Kidney epithelial cell (primary cell): Measurements from ENCODE around the gene POLR2M. TPM values are rescaled to one million over a fixed set of nuclear protein-coding genes. Genes with fewer than 3 reads are reported as not detected.

ENCODE experiments used
- DNase-seq: peaks from one replicate; pipeline ENCODE4 v3.0.0-alpha.2; 2010; ENCODE audit warnings: low read depth
- H3K27me3 ChIP-seq: 2 replicates; pipeline ENCODE4 v1.6.0; 2011; ENCODE audit warnings: low read length; ENCODE audit not compliant: control insufficient read depth, insufficient read depth
- H3K36me3 ChIP-seq: 2 replicates; pipeline ENCODE4 v1.5.1; 2011; ENCODE audit warnings: low read length; ENCODE audit not compliant: control insufficient read depth, insufficient read depth
- H3K4me3 ChIP-seq: 2 replicates; pipeline ENCODE4 v1.5.1; 2011; ENCODE audit warnings: low read depth, mild to moderate bottlenecking, control low read depth, low read length
- total RNA-seq: library from RNA; depleted of rRNA; stranded (reverse); fragments of >200 nt; gene quantifications from 2 replicates; pipeline ENCODE4 v1.2.3, GENCODE V29; 2015
- TF ChIP-seq, protein P1 (sequence below): IDR thresholded peaks from 2 replicates; pipeline ENCODE4 v1.5.1; 2011; ENCODE audit warnings: mild to moderate bottlenecking, moderate library complexity, low read length, control low read depth, inconsistent platforms; ENCODE audit not compliant: insufficient read depth, poor library complexity, severe bottlenecking

The POLR2M gene
- total RNA-seq, 1 donor from 2014 or later = 49.1 TPM

DNA sequence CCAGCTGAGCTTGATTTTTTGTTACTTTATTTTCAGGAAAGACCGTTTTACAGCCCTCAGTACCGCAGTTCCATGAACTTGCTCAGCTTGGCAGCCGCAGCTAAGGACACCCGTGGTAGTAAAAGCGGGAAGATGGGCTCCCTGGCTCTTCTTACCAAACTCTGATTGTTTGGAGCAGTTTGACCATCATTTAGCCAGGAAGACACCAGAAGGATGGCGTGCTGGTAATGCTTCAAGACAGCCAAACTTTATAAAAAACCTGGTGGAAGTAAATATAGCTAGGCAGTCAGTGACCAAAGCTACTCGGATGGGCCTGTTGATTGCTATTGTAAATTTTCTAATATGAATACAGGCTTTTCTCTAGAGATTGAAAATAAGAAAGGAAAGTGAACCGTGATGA, 28.9 kb downstream of the POLR2M start:
- Histone ChIP-seq H3K36me3 (no peaks in the 10 kb centered on the region), H3K27me3 (no peaks in the 10 kb centered on the region), H3K4me3 (no peak overlapping the region)
- DNase-seq = no peak
- TF ChIP-seq, protein P1, sequence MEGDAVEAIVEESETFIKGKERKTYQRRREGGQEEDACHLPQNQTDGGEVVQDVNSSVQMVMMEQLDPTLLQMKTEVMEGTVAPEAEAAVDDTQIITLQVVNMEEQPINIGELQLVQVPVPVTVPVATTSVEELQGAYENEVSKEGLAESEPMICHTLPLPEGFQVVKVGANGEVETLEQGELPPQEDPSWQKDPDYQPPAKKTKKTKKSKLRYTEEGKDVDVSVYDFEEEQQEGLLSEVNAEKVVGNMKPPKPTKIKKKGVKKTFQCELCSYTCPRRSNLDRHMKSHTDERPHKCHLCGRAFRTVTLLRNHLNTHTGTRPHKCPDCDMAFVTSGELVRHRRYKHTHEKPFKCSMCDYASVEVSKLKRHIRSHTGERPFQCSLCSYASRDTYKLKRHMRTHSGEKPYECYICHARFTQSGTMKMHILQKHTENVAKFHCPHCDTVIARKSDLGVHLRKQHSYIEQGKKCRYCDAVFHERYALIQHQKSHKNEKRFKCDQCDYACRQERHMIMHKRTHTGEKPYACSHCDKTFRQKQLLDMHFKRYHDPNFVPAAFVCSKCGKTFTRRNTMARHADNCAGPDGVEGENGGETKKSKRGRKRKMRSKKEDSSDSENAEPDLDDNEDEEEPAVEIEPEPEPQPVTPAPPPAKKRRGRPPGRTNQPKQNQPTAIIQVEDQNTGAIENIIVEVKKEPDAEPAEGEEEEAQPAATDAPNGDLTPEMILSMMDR = no peak

DNA sequence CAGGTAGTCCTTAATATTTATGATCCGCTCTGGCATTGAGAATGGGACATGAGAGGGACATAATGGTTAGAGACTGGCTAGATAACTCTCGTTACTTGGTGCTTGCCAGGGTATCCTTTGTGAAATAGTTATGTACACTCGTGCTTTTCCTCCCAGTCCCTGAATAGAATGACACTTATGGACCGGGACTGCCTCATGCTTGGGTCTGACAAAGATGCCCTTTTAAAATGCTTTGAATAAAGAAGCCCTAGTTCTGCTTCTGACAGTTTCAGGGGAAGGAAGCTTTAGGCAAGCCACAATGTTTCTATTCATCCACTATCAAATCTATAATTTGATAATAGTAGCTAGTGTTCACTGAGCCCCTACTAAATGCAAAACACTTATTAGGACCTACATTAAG, 29.4 kb downstream of the POLR2M start:
- H3K36me3 ChIP-seq = no peaks in the 10 kb centered on the region
- no peak overlapping the region for H3K4me3 ChIP-seq
- H3K27me3 ChIP-seq = no peaks in the 10 kb centered on the region
- TF ChIP-seq, protein P1 = no peak
- DNase-seq = no peak

DNA sequence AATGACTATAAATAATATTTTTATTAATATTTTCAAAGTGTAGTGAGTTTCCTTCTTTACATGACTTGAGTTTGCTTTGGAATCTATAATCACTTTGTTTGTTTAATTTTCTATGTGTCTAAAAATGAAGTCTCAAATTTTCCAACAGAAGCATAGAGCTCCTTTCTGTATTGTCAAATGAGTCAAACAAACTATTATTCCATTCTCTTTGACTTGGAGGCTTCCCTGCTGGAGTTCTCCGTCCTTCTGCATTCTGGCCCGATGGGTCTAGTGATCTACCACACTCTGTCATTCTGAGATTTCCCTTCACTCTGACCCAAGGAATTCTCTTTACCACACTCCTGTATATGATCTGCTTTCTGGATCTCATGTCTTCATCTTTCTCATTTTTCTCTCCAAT, 30.1 kb downstream of the POLR2M start:
- Histone ChIP-seq H3K36me3 (no peaks in the 10 kb centered on the region), H3K4me3 (no peak overlapping the region), H3K27me3 (no peaks in the 10 kb centered on the region)
- TF ChIP-seq, protein P1 = no peak
- DNase-seq = no peak

DNA sequence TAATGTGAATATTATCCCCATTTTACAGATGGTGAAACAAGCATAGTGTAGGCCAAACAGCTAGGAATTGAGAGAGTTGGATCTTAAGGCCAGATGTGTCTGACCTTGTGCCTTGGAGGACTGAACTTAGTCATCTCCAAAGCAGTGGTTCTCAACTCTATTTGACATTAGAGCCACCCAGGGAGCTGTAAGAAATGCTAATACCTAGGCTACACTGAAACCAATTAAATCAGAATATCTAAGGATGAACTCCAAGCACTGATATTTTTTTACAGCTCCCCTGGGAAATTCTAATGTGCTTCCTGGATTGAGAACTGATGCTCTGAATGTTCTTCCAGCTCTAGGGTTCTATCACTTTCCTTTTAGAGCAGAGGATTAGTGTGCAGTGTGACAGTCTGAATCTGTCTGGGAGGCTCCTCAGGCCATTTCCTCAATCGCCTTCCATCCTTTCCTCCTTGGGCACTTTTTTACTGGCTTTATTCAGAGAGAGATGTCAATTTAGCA, 32.3 kb downstream of the POLR2M start:
- Histone ChIP-seq H3K4me3 (no peak overlapping the region), H3K27me3 (no peaks in the 10 kb centered on the region), H3K36me3 (no peaks in the 10 kb centered on the region)
- TF ChIP-seq, protein P1 = no peak
- no peak for DNase-seq

DNA sequence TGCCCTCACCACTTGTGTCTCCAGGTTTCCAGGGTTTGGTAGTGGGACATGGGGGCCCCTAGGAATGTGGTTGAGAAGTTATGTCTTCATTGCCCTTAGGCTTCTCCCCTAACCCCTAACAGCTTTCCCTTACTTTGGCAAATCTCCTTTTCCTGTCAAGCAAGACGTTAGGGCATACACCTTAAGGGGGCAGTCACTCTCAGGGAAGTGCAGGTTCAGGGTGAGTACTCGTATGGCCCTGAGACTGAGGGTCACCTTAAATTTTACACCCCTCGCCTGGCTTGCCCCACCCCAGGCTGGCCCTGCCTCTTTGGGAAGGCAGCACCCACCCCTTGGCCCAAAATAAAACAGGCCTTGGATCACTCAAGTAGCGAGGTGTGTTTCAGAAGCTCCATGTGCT, 33.5 kb downstream of the POLR2M start:
- TF ChIP-seq, protein P1 = no peak
- no peak for DNase-seq
- no peaks in the 10 kb centered on the region for H3K27me3 ChIP-seq
- no peak overlapping the region for H3K4me3 ChIP-seq
- H3K36me3 ChIP-seq = no peaks in the 10 kb centered on the region

DNA sequence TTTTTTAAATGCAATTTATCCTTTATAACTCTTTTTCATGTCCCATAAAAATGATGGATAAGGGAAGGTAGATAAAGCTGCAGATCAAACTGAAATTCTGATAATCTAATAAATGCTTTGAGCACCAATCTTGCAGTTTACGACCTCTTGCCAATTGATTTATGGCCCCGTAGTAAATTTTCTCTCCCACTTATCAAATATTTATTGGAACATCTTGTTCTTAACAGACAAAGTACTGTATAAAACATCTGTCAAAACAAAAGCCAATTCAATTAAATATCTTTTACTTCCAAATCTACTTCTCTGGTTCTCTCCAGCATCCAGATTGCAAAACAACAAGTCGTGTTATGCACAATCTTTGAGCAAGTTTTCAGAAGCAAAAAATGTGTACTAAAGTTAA, 34.6 kb downstream of the POLR2M start:
- H3K4me3 ChIP-seq = no peak overlapping the region
- DNase-seq = no peak
- TF ChIP-seq, protein P1 = no peak

More for the DNA sequence above, 34.6 kb downstream of the POLR2M start:
- H3K27me3 ChIP-seq = no peaks in the 10 kb centered on the region
- no peaks in the 10 kb centered on the region for H3K36me3 ChIP-seq
